Measurements from ENCODE around the gene NIPBL.
"Not testable (repeated sequence)": the region's sequence is repeated elsewhere in the genome, so short reads cannot be mapped to it uniquely, and the experiment has no call there.

NIPBL gene

DNA sequence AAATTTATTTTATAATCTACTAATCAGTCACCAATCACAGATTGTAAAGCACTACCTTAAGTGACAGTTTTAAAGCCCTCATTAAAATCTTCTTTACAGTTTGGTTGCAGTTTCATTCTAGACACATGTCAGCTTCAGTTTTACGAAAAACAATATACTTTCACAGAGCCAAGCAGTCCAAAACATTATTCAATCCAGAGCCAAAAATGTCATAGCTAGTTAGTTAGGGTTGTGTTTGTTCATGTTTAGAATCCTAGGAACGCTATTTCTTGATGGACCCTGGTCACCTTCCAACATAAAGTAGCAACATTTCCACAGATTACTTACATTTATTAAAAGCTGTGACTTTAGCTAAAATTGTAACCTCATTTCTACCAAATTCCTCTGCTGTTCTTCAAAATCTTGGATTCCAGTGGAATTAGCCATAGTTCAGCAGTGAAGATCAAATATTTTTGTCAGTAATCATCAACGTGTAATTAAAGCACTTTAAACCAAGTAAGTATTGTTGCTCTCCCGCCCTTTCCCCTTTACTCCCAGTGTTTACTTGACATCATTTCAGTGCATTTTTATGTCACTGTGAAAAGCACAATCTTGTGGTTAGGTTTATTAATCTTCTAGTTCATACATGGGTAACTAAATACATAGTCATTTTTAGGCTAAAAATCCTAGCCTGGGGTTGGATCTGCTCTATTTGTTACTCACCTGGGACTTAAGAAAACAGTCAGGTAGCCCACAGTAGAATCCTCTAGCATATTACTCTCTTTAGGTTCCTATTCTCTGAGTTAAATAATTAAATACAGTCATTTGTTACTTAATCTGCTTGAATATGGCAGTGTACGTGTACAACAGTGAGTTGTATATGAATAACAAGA, 74.3 kb downstream of the NIPBL start:
- DNase-seq = no peak

DNA sequence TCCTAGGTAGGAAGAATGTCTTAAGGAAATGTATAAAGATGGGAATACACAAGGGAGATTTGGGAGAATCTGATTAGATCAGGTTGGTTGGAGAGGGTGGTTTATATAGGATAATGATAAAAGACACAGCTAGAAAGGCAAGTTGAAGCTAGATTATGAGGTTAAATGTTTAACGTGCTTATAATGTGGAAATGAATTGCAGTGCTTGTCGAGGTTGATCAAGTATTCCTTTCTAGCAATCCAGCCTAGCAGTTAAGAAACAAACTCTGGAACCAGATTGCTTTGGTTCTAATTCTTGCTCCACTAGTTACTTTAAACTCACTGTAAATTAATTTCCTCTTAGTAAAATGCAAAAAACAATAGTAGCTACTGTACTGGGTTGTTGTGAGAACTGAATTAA, 76.5 kb downstream of the NIPBL start:
- DNase-seq = no peak

DNA sequence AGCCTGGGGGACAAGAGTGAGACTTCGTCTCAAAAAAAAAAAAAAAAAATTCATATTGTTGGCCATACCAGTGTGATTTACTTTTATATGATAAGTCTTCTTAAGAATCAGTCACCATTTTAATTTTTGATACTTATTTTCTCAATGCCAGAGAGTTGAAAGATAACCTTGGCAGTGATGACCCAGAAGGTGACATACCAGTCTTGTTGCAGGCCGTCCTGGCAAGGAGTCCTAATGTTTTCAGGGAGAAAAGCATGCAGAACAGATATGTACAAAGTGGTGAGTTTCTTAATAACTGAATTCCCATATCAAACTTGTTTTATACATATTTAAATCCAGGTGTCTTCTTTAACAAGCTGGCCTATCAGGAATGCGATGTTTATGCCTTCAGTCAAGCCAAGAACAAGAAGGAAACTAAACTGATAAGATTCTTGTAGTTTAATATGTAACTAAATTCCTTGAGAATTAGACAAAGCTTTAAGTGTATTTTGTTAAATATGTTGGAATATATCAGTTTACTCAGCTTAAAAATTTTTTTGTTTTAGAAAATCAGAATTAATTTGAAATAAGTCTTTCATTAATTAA, 81.5 kb downstream of the NIPBL start:
- DNase-seq = no peak

DNA sequence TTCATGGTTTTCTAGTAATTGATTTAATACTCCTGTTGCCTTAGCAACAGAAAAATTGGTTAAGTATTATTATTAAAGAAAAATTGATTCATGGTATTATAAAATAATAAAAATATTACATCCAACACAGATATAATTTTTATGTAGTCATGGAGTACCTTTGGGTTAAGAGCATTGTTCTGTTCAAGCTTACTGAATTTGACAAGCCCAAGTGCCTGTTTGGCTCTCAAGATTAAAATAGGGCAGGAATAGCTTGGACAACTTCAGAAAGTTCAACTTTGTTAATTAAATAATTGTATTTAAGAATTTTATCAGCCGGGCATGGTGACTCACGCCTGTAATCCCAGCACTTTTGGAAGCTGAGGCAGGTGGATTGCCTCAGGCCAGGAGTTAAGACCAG, 82.0 kb downstream of the NIPBL start:
- no peak for DNase-seq

DNA sequence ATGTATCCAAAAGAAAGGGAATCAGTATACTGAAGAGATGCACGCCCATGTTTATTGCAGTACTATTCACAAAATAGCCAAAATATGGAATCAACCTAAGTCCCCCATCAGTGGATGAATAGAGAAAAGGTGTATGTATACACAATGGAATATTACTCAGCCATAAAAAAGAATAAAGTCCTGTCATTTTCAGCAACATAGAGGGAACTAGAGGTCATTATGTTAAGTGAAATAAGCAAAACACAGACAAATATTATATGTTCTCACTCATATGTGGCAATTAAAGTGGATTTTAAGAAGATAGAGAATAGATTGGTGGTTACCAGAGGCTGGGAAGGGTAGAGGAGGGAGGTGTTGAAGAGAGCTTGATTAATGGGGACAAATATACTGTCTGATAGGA, 88.6 kb downstream of the NIPBL start:
- DNase-seq = no peak

DNA sequence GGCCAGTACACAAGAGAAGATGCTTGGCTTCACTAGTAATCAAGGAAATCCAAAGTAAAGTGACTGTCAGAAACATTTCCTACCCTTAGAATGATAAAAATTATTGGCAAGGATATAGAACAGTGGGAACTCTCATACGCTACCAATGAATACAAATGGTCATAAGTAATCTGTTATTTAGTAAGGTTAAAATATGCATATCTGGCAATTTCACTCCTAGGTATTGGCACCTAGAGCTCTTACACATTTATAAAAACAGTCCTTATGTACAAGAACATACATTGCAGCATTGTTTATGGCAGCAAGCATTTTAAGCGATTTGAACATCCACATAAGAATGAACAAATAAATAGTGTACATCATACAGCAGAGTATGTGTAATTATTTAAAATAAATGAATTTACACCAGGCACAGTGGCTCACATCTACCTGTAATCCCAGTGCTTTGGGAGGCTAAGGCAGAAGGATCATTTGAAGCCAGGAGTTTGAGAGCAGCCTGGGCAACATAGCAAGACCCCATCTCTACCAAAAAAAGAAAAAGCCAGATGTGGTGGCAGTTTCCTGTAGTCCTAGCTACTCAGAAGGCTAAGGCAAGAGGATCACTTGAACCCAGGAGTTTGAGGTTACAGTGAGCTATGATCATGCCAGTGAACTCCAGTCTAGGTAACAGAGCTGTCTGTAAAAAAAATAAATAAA, 93.3 kb downstream of the NIPBL start:
- DNase-seq = no peak

DNA sequence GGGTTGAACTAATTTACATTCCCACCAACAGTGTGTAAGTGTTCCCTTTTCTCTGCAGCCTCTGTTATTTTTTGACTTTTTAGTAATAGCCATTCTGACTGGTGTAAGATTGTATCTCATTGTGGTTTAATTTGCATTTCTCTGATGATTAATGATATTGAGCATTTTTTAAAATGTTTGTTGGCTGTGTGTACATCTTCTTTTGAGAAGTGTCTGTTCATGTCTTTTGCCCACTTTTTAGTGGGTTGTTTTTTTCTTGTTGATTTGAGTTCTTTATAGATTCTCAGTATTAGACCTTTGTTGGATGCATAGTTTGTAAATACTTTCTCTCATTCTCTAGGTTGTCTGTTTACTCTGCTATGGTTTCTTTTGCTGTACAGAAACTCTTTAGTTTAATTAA, 101.6 kb downstream of the NIPBL start:
- no peak for DNase-seq

DNA sequence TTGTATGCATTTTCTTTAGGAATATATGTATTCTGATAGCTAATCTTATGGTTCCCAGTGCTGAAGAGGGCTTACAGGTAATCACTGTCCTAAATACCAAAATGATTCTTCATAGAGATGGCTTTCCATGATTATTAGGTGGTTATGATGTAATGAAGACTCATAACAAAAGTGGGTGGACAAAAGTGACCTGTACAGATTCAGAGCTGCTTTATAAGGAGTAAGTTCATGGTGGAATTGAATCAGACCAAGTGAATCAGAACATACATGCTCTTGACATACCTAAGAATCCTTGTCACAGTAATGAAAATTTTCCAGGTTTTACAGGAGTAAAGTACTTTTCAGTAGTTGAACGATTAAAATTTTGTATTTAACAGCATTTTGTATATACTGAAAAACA, 105.6 kb downstream of the NIPBL start:
- no peak for DNase-seq

DNA sequence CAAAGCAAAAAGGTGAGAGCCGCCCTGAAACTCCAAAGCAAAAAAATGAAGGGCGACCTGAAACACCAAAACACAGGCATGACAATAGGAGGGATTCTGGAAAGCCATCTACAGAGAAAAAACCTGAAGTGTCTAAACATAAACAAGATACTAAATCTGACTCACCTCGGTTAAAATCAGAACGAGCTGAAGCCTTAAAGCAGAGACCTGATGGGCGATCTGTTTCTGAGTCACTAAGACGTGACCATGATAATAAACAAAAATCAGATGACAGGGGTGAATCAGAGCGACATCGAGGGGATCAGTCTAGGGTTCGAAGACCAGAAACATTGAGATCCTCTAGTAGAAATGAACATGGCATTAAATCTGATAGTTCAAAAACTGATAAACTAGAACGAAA, 108.8 kb downstream of the NIPBL start:
- no peak for DNase-seq

DNA sequence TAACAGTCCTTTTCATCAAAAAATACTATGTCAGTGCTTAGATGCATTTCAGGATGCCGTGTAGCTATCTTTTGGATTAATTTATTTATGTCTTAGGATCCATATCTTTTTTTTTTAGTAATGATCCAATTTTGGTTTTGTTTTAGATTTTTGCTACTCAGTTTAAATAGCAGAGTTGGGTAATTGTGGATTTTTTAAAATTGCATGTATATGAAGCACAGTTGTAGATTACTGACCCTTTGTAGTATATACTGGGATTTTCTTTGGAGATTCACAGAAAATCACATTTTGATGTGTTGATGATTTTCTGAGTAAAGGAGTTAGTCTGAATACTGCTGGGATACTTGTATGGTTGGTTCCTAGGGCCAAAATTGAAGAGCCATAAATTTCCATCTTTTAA, 111.8 kb downstream of the NIPBL start:
- no peak for DNase-seq

DNA sequence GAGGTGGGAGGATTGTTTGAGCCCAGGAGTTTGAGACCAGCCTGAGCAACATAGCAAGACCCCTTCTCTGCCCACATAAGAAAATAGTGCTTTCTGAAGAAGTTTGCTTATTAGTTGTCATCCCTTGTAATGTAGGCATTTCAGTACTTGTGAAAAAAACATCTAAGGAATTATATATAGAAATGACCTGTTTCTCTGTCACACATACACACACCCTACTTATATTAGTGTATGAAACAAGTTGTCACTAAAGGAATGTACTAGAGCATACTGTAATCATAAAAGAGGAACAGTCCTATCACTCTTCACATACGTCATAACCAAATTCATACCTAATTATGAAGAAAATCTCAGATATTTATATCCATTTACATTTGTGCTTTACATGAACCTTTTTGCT, 122.0 kb downstream of the NIPBL start:
- no peak for DNase-seq

DNA sequence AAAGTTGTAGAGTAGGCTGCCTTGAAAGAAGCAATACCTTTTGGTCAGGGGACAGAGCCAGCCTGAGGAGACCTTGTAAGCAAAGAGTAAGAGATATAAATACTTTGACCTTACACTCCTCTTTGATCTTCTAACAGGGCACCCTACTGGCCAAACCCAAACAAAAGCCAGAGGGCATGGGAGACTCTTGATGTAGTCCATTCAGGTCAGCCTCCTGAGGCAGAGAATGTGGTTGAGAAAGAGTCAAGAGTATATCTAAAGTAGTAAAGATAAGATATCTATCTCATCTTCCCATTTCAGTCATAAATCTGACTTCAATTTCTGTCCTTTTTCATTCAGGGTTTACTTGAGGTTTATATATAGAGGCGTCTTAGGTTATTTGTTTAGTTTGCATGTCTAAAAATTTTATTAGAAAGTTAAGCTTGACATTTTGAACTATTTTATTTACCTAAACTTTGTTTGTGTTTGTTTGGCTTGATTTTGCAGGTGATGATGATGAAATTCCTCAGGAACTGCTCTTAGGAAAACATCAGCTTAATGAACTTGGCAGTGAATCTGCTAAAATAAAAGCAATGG, 125.7 kb downstream of the NIPBL start:
- no peak for DNase-seq

DNA sequence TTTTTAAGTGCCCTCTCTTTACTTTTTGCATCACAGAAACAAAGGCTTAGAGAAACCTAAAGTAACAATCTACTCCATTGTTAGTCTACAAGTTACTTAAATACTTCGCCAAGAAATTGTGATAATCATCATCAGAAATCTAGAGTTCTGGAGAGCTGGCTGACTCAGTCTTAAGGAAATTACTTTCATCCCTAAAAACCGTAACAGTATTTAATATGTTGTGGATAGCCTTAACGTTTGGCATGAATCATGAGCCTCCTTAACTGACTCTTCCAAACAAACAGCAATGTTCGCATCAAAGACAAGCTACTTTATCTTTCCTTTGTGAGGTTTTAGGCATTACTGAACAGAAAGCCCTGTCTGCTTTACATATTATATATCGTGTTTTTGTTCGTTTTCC, 128.7 kb downstream of the NIPBL start:
- DNase-seq = no peak

DNA sequence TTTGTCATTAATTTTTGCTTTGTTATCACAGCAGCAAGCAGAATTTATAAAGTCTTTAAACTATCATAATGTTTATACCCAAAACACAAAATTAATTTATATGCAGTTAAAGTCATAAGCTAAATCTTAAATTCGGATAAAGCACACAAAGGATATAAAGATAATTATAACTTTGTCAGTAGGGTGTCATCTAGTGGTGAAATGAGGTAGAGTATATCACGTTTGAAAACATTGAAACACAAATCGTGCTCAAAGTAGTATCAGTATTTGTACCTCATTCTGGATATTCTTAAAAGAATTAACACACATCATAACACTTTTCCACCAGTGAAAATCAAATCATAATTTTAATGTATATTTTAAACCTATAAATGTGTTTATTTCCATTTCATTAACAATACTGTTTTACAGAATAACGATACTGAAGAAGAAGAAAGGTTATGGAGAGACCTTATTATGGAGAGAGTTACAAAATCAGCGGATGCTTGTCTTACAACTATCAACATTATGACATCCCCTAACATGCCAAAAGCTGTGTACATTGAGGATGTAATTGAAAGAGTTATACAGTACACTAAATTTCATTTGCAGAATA, 129.5 kb downstream of the NIPBL start:
- DNase-seq = peak; percentile 6

DNA sequence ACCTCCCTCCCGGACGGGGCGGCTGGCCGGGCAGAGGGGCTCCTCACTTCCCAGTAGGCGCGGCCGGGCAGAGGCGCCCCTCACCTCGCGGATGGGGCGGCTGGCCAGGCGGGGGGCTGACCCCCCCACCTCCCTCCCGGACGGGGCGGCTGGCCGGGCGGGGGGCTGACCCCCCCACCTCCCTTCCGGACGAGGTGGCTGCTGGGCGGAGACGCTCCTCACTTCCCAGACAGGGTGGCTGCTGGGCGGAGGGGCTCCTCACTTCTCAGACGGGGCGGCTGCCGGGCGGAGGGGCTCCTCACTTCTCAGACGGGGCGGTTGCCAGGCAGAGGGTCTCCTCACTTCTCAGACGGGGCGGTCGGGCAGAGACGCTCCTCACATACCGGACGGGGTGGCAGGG, 136.6 kb downstream of the NIPBL start:
- DNase-seq = not testable (repeated sequence)

DNA sequence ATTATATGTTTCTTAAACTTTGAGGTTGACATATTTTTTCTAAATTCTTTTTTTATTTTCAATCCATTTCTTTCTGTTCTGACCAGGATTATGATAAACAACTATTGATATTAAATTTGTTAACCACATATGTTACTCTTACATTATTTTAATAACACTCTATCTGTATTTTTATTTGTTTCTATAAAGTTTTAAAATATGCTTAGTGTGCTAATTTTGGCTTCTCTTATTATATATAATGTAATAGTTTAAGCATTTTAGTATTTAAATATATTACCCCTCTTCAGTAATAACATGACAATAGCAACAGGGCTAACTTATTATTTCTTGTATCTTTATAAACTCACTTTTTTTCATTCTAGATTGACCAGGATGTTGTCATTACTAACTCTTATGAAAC, 137.8 kb downstream of the NIPBL start:
- DNase-seq = no peak

DNA sequence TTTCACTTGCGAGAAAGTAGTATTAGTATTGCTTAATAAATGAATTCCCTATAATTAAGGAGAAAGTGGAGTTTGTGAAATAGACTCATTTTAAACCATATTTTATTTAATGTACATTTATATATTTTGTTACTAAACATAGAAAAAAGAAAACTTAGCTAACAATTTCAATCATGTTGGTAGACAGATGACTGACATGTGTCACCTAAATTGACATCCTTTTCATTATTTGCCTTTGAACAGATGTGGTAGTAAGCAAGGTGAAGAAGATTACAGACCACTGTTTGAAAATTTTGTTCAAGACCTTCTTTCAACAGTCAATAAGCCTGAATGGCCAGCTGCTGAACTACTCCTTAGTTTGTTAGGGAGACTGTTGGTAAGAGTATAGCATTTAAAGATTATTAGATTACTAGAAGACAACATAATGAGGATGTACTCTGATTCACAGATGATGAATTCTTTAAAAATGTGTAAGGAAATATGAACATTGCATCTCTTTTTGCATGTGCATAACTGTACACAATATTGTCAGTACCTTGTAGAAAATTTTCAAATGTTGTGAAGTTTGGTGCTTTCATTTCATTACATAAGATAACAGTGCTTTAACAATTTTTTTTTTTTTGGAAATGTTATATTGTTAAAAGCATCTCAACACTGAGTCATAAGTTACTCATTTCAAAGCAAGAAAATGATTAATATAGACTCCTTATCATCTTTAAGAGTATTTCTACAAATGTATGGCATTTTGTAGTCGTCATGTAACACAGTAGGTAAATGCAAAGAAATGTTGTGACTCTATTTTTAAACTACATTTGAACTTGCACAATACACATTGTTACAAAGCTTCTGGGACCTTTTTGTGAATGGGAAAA, 139.5 kb downstream of the NIPBL start:
- no peak for DNase-seq

DNA sequence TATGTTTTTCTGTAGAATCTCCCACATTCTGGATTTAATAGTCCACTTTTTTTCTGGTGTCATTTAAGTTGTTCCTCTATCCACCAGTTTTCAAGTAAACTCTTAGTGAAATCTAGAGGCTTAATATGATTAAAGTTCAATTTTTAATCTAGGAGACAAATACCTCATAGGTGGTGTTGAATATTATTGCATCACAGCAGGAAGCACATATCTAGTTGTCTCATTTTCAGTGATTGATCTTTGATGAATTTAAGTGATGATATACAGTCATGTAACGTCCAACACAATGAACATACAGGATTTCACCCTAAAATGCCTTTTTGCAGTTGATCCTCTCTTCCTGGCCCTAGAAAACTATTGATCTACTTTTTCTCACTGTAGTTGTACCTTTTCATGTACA, 152.3 kb downstream of the NIPBL start:
- DNase-seq = no peak

DNA sequence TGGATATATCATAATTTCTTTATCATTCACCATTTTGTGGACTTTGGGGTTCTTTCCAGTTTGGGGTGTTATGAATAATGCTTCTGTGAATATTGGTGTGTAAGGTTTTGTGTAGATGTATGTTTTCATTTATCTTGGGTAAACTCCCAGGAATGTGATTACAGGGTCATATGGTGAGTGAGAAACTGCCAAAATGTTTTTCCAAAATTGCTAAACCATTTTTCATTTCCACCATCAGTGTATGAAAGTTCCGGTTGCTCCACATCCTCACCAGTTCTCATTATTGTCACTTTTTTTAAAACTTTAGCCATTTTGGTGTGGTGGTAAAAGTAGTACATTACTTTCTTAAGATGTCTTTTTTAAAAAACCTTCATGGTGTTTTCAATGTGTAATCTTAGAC, 152.9 kb downstream of the NIPBL start:
- no peak for DNase-seq

DNA sequence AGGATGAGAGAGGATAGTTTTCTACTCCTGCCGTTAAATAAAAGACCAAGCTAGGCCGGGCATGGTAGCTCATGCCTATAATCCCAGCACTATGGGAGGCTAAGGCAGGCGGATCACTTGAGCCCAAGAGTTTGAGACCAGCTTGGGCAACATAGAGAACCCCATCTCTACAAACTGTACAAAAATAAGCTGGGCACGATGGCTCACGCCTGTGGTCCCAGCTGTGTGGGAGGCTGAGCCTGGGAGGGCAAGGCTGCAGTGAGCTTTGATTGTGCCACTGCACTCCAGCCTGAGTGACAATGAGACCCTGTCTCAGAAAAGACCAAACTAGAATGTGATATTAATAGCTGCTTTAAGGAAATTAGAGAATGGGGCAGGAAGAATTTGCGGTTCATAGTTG, 158.4 kb downstream of the NIPBL start:
- no peak for DNase-seq

DNA sequence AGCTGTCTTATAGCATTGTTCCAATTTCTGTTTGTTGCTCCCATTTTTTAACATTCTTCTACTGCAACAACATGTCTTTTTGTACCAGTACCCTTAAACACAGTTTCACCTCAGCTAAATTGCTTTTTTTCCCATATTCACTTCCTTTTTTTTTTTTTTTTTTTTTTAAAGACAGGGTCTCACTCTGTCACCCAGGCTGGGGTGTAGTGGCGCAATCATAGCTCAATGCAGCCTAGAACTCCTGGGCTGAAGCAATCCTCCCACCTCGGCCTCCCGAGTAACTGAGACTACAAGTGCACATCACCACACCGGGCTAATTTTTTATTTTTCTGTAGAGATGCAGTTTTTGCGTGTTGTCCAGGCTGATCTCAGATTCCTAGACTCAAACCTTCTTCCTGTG, 161.3 kb downstream of the NIPBL start:
- no peak for DNase-seq

DNA sequence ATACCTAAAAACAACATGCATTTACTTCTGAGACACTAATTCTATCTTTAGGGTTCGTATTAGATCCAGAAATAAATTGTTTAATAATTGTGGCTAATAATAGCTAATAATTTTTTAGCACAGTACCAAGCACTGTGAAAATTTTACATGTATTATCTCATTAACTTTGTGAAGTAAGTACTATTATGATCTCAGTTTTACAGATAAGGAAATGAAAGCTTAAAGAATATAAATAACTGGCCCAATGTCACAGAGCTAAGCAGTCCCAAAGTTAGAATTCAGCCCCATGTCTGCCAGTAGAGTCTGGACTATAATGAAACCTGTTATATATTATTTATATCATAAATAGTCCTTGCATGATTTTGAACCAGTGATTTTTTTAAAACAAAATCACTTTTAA, 163.3 kb downstream of the NIPBL start:
- no peak for DNase-seq

All from GDM1 (cell line).